ENCODE data around the gene MTFMT. TPM values are rescaled to one million over a fixed set of nuclear protein-coding genes. Genes with fewer than 3 reads are reported as not detected.
A peak's percentile ranks its signal among the peaks of the same experiment; 100 is the strongest.

Gene MTFMT
- total and polyA plus RNA-seq, 2 of the 13 experiments (the other 11 are each of a cell fraction or from before 2014, with no cell fraction given), result 9.9 to 23.2 TPM

- TF ChIP-seq, protein P1, sequence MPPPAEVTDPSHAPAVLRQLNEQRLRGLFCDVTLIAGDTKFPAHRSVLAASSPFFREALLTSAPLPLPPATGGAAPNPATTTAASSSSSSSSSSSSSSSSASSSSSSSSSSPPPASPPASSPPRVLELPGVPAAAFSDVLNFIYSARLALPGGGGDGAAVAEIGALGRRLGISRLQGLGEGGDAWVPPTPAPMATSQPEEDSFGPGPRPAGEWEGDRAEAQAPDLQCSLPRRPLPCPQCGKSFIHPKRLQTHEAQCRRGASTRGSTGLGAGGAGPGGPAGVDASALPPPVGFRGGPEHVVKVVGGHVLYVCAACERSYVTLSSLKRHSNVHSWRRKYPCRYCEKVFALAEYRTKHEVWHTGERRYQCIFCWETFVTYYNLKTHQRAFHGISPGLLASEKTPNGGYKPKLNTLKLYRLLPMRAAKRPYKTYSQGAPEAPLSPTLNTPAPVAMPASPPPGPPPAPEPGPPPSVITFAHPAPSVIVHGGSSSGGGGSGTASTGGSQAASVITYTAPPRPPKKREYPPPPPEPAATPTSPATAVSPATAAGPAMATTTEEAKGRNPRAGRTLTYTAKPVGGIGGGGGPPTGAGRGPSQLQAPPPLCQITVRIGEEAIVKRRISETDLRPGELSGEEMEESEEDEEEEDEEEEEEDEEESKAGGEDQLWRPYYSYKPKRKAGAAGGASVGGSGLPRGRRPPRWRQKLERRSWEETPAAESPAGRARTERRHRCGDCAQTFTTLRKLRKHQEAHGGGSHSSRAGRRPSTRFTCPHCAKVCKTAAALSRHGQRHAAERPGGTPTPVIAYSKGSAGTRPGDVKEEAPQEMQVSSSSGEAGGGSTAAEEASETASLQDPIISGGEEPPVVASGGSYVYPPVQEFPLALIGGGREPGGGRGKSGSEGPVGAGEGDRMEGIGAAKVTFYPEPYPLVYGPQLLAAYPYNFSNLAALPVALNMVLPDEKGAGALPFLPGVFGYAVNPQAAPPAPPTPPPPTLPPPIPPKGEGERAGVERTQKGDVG (CRISPR knock-in tag; IDR thresholded peaks at IDR 0.05; ENCODE audit: borderline replicate concordance), result no peak
- peak; percentile 64; the same call in 1 of the 2 replicates for TF ChIP-seq IRF9 (CRISPR knock-in tag; IDR thresholded peaks at IDR 0.05; ENCODE audit: borderline replicate concordance)
- TF ChIP-seq, protein P2, sequence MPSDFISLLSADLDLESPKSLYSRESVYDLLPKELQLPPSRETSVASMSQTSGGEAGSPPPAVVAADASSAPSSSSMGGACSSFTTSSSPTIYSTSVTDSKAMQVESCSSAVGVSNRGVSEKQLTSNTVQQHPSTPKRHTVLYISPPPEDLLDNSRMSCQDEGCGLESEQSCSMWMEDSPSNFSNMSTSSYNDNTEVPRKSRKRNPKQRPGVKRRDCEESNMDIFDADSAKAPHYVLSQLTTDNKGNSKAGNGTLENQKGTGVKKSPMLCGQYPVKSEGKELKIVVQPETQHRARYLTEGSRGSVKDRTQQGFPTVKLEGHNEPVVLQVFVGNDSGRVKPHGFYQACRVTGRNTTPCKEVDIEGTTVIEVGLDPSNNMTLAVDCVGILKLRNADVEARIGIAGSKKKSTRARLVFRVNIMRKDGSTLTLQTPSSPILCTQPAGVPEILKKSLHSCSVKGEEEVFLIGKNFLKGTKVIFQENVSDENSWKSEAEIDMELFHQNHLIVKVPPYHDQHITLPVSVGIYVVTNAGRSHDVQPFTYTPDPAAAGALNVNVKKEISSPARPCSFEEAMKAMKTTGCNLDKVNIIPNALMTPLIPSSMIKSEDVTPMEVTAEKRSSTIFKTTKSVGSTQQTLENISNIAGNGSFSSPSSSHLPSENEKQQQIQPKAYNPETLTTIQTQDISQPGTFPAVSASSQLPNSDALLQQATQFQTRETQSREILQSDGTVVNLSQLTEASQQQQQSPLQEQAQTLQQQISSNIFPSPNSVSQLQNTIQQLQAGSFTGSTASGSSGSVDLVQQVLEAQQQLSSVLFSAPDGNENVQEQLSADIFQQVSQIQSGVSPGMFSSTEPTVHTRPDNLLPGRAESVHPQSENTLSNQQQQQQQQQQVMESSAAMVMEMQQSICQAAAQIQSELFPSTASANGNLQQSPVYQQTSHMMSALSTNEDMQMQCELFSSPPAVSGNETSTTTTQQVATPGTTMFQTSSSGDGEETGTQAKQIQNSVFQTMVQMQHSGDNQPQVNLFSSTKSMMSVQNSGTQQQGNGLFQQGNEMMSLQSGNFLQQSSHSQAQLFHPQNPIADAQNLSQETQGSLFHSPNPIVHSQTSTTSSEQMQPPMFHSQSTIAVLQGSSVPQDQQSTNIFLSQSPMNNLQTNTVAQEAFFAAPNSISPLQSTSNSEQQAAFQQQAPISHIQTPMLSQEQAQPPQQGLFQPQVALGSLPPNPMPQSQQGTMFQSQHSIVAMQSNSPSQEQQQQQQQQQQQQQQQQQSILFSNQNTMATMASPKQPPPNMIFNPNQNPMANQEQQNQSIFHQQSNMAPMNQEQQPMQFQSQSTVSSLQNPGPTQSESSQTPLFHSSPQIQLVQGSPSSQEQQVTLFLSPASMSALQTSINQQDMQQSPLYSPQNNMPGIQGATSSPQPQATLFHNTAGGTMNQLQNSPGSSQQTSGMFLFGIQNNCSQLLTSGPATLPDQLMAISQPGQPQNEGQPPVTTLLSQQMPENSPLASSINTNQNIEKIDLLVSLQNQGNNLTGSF (CRISPR knock-in tag; IDR thresholded peaks at IDR 0.05), result no peak
- no peak for TF ChIP-seq ZNF709 (CRISPR knock-in tag; IDR thresholded peaks at IDR 0.05)
- TF ChIP-seq ZNF552 (CRISPR knock-in tag; IDR thresholded peaks at IDR 0.05; ENCODE audit: borderline replicate concordance), result no peak
- no peak for TF ChIP-seq HNRNPK (IDR thresholded peaks at IDR 0.05; ENCODE audit: low read depth, low read length, poor library complexity, severe bottlenecking)
- TF ChIP-seq ARHGAP35 (CRISPR knock-in tag; IDR thresholded peaks at IDR 0.05; ENCODE audit: borderline replicate concordance), result 0 out of 2 replicates have a peak, but pooled peaks have one; percentile 29
- no peak for TF ChIP-seq SUZ12 (IDR thresholded peaks at IDR 0.05; ENCODE audit: low read depth, low read length)
- TF ChIP-seq ZNF740 (CRISPR knock-in tag; IDR thresholded peaks at IDR 0.05), result no peak
- TF ChIP-seq, protein P3, sequence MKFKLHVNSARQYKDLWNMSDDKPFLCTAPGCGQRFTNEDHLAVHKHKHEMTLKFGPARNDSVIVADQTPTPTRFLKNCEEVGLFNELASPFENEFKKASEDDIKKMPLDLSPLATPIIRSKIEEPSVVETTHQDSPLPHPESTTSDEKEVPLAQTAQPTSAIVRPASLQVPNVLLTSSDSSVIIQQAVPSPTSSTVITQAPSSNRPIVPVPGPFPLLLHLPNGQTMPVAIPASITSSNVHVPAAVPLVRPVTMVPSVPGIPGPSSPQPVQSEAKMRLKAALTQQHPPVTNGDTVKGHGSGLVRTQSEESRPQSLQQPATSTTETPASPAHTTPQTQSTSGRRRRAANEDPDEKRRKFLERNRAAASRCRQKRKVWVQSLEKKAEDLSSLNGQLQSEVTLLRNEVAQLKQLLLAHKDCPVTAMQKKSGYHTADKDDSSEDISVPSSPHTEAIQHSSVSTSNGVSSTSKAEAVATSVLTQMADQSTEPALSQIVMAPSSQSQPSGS (CRISPR knock-in tag; IDR thresholded peaks at IDR 0.05), result no peak; the same call in 1 of the 2 replicates
- TF ChIP-seq ZBTB37 (CRISPR knock-in tag; IDR thresholded peaks at IDR 0.05), result no peak
- no peak for TF ChIP-seq ZNF7 (CRISPR knock-in tag; IDR thresholded peaks at IDR 0.05)
- TF ChIP-seq ZNF644 (CRISPR knock-in tag; IDR thresholded peaks at IDR 0.05; ENCODE audit: low read depth), result peak; percentile 95
- peak; percentile 52; the same call in 1 of the 2 replicates for TF ChIP-seq YEATS4 (CRISPR knock-in tag; IDR thresholded peaks at IDR 0.05; ENCODE audit: borderline replicate concordance)
- peak; percentile 89 for TF ChIP-seq ZSCAN9 (CRISPR knock-in tag; IDR thresholded peaks at IDR 0.05; ENCODE audit: borderline replicate concordance)
Observed at GRCh38 chr15:65056868-65057548, 27.6 kb upstream of the MTFMT start (continued).
